BJ (cell line): ENCODE measurements around the gene GPN1. TPM values are rescaled to one million over a fixed set of nuclear protein-coding genes. Genes with fewer than 3 reads are reported as not detected.
A peak's percentile ranks its signal among the peaks of the same experiment; 100 is the strongest.
"Not testable (repeated sequence)": the region's sequence is repeated elsewhere in the genome, so short reads cannot be mapped to it uniquely, and the experiment has no call there.

ENCODE experiments used
- CTCF ChIA-PET: fragments of 350-600 bp; formaldehyde crosslinking; extraction: SDS; loops from one replicate; lab custom pipeline; 2021; ENCODE audit warnings: antibody characterized with exemption, inconsistent platforms; lab: Yijun Ruan, JAX
- POLR2A ChIA-PET: fragments of 300-600 bp; sonication (Branson Sonifier 250); formaldehyde crosslinking; extraction: SDS; loops from one replicate; lab custom pipeline; 2021; ENCODE audit warnings: antibody characterized with exemption; lab: Charles Lee
- DNase-seq: peaks from one replicate; pipeline ENCODE4 v3.0.0-alpha.2; 2011; ENCODE audit warnings: low read depth
- H3K27me3 ChIP-seq: 2 replicates; pipeline ENCODE4 v1.6.0; 2011; ENCODE audit warnings: low read length; ENCODE audit not compliant: control insufficient read depth, insufficient read depth
- H3K36me3 ChIP-seq: 2 replicates; pipeline ENCODE4 v1.5.1; 2011; ENCODE audit warnings: low read length; ENCODE audit not compliant: control insufficient read depth, insufficient read depth
- H3K4me3 ChIP-seq: 2 replicates; pipeline ENCODE4 v1.5.1; 2011; ENCODE audit warnings: low read depth, mild to moderate bottlenecking, control low read depth, low read length
- CTCF ChIP-seq: IDR thresholded peaks from 2 replicates; pipeline ENCODE4 v1.5.1; 2011; ENCODE audit warnings: low read depth, mild to moderate bottlenecking, control low read depth, inconsistent platforms, low read length, moderate library complexity; ENCODE audit not compliant: insufficient read depth
- polyA plus RNA-seq: library from polyadenylated mRNA; depleted of rRNA; stranded (reverse); fragments of >200 nt; gene quantifications from 2 replicates; pipeline ENCODE4 v1.2.3, GENCODE V29; 2011

GPN1 gene
- polyA plus RNA-seq, 1 experiment: 40.8 TPM

GRCh38 chr2:27683390-27684071, 54.7 kb downstream of the GPN1 start:
- Histone ChIP-seq H3K36me3 (peaks cover 6% of the 10 kb centered on the region), H3K4me3 (no peak overlapping the region), H3K27me3 (no peaks in the 10 kb centered on the region; the same call in 1 of the 2 replicates)
- POLR2A ChIA-PET: interaction anchor here (0.7 kb wide), 1 partner anchor 885 kb away, joined by 3 read pairs; no protein-coding TSS in a partner anchor
- CTCF ChIA-PET: interaction anchor here (0.6 to 4.3 kb wide), 36 partner anchors 8 to 814 kb away, joined by 3 to 28 read pairs (median 4); partner anchors contain the start of genes CCDC121, GPN1, PPM1G and SLC4A1AP
- DNase-seq: peak; percentile 54
- peak; percentile 83 for TF ChIP-seq CTCF

GRCh38 chr2:27685006-27685405, 56.2 kb downstream of the GPN1 start:
- POLR2A ChIA-PET, DNase-seq, H3K4me3 ChIP-seq, H3K27me3 ChIP-seq, H3K36me3 ChIP-seq: not testable (repeated sequence)
- CTCF ChIA-PET: interaction anchor here (1.4 to 4.3 kb wide), 4 partner anchors 16 to 768 kb away, joined by 3 to 28 read pairs (median 8); no protein-coding TSS in a partner anchor

GRCh38 chr2:27685577-27685976, 56.7 kb downstream of the GPN1 start:
- POLR2A ChIA-PET: no interaction called here
- H3K36me3 ChIP-seq: peaks cover 9% of the 10 kb centered on the region
- no peaks in the 10 kb centered on the region; the same call in 1 of the 2 replicates for H3K27me3 ChIP-seq
- no peak overlapping the region for H3K4me3 ChIP-seq
- no peak for DNase-seq
- CTCF ChIA-PET: interaction anchor here (0.6 kb wide), 1 partner anchor 238 kb away, joined by 3 read pairs; no protein-coding TSS in a partner anchor
- no peak for TF ChIP-seq CTCF

GRCh38 chr2:27687232-27687631, 58.4 kb downstream of the GPN1 start:
- CTCF ChIA-PET: interaction anchor here (0.7 to 1.3 kb wide), 3 partner anchors 17 to 686 kb away, joined by 3 to 5 read pairs (median 4); no protein-coding TSS in a partner anchor
- POLR2A ChIA-PET: no interaction called here

GRCh38 chr2:27689424-27689823, 60.6 kb downstream of the GPN1 start:
- POLR2A ChIA-PET: no interaction called here
- H3K4me3 ChIP-seq: no peak overlapping the region
- no peaks in the 10 kb centered on the region; the same call in 1 of the 2 replicates for H3K27me3 ChIP-seq
- TF ChIP-seq CTCF: no peak
- DNase-seq: no peak
- H3K36me3 ChIP-seq: peaks cover 9% of the 10 kb centered on the region
- CTCF ChIA-PET: interaction anchor here (2.3 kb wide), 1 partner anchor 14 kb away, joined by 10 read pairs; no protein-coding TSS in a partner anchor

More at GRCh38 chr2:27687232-27687631, 58.4 kb downstream of the GPN1 start:
- H3K4me3 ChIP-seq: no peak overlapping the region
- no peaks in the 10 kb centered on the region; the same call in 1 of the 2 replicates for H3K27me3 ChIP-seq
- no peak for DNase-seq
- H3K36me3 ChIP-seq: peaks cover 9% of the 10 kb centered on the region
- TF ChIP-seq CTCF: no peak
